WERI-Rb-1 (cell line): Measurements from ENCODE around the gene TSSK6.

Experiments
- DNase-seq: peaks from one replicate; pipeline ENCODE4 v3.0.0-alpha.2; 2020
- H3K27ac ChIP-seq: fragments of 250-450 bp; sonication (Bioruptor Pico); 2 replicates; pipeline ENCODE4 v1.5.1; 2020; ENCODE audit warnings: mild to moderate bottlenecking, moderate library complexity
- H3K27me3 ChIP-seq: fragments of 250-450 bp; sonication (Bioruptor Pico); 2 replicates; pipeline ENCODE4 v1.5.1; 2021; ENCODE audit warnings: mild to moderate bottlenecking, low read depth, moderate library complexity; ENCODE audit not compliant: insufficient read depth, severe bottlenecking
- H3K36me3 ChIP-seq: fragments of 250-450 bp; sonication (Bioruptor Pico); 2 replicates; pipeline ENCODE4 v1.5.1; 2020; ENCODE audit warnings: mild to moderate bottlenecking, moderate library complexity
- H3K4me3 ChIP-seq: 2 replicates; pipeline ENCODE4 v1.5.1; 2011; ENCODE audit warnings: low read depth, mild to moderate bottlenecking, control low read depth, low read length
- H3K9me3 ChIP-seq: fragments of 250-450 bp; sonication (Bioruptor Pico); 2 replicates; pipeline ENCODE4 v1.5.1; 2021; ENCODE audit warnings: mild to moderate bottlenecking, moderate library complexity; ENCODE audit not compliant: severe bottlenecking
- TF ChIP-seq, protein P1 (sequence below): IDR thresholded peaks from 2 replicates; pipeline ENCODE4 v1.5.1; 2011; ENCODE audit warnings: low read depth, mild to moderate bottlenecking, control low read depth, inconsistent platforms, low read length

The TSSK6 gene

DNA sequence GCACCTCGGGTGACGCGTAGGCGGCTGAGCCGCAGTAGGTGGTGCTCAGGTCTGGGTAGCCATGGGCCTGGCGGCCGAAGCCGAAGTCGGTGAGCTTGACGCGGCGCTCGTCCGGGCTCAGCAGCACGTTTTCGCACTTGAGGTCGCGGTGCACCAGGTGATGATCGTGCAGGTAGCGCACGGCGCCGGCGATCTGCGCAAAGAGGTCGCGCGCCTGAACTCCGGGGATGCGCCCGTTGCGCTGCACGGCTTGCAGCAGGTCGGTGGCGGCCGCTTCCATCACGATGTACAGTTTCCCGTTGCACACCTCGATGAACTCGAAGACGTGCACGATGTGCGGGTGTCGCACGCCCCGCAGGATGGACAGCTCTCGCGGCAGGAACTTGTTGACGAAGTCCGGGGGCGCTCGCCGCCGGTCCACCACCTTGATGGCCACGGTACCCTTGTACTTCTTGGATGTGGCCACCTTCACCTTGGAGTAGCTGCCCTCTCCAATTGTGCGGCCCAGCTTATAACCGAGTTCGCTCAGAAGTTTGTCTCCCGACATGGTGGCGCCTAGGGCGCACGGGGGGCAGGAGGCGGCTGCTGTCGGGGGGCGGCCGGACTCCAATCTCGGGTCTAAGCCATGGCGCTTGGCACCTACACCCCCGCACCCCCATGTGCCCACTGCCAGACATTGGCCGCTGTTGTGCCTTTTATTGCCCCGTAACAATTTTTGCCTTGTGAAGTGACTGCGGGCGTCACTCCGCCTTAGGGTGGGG lies at the start of gene TSSK6:
TSSK6 (minus strand) TSS at position 668 of the 761 bp plus-strand sequence; CDS start at position 547, 121 bp downstream.
- peak within 1 kb of the TSS; percentile 77 for H3K27ac ChIP-seq
- peaks cover 17% of the 10 kb centered on the region for H3K36me3 ChIP-seq
- DNase-seq: no peak
- peak within 1 kb of the TSS; percentile 72 for H3K4me3 ChIP-seq
- TF ChIP-seq, protein P1, sequence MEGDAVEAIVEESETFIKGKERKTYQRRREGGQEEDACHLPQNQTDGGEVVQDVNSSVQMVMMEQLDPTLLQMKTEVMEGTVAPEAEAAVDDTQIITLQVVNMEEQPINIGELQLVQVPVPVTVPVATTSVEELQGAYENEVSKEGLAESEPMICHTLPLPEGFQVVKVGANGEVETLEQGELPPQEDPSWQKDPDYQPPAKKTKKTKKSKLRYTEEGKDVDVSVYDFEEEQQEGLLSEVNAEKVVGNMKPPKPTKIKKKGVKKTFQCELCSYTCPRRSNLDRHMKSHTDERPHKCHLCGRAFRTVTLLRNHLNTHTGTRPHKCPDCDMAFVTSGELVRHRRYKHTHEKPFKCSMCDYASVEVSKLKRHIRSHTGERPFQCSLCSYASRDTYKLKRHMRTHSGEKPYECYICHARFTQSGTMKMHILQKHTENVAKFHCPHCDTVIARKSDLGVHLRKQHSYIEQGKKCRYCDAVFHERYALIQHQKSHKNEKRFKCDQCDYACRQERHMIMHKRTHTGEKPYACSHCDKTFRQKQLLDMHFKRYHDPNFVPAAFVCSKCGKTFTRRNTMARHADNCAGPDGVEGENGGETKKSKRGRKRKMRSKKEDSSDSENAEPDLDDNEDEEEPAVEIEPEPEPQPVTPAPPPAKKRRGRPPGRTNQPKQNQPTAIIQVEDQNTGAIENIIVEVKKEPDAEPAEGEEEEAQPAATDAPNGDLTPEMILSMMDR: no peak
- H3K27me3 ChIP-seq: no peaks in the 10 kb centered on the region
- peaks cover 4% of the 10 kb centered on the region for H3K9me3 ChIP-seq

- TF ChIP-seq, protein P1: no peak
- Histone ChIP-seq H3K4me3 (no peak overlapping the region), H3K9me3 (no peaks in the 10 kb centered on the region), H3K36me3 (peaks cover 14% of the 10 kb centered on the region), H3K27ac (no peak overlapping the region), H3K27me3 (no peaks in the 10 kb centered on the region)
- no peak for DNase-seq
Observed at GRCh38 chr19:19563348-19563848, 48.0 kb upstream of the TSSK6 start.

GRCh38 chr19:19562665-19563347 lies 47.5 kb upstream of the TSSK6 start:
- no peak overlapping the region for H3K4me3 ChIP-seq
- peaks cover 14% of the 10 kb centered on the region for H3K36me3 ChIP-seq
- DNase-seq: no peak
- H3K27ac ChIP-seq: no peak overlapping the region
- TF ChIP-seq, protein P1: peak; percentile 49
- H3K9me3 ChIP-seq: no peaks in the 10 kb centered on the region
- no peaks in the 10 kb centered on the region for H3K27me3 ChIP-seq

DNA sequence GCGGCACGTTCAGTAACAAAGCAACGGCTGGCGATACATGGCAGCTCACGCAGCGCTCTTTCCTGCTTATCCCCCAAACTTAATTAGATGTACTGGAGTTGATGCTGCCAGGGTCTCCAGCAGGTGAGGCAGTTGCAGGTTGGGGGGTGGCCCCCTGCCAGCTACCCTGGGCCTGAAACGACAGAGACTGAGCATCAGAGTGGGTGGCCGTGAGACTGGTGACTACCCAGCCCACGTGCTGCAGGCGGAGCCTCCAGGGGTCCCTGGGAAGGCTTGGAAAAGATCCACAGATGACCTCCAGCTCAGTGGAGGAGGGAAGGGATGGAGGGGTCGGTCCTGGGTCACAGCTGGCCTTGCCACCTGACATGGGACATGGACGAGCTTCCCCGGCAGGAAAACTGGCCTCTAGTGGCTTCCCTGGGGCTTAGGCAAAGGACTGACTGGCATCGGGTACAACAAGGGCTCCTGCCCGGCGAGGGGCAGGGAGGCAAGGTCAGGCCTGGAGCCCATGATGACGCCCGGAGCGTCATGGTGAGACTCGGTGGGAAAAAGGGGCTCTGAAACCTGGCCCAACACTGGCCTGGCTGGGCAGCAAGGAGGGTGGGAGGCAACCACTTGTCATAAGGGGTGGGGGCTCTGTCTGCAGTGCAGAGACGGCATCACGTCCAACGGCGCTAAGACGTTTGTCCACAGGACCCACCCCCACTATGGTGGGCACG lies 46.8 kb upstream of the TSSK6 start:
- no peaks in the 10 kb centered on the region for H3K27me3 ChIP-seq
- H3K4me3 ChIP-seq: no peak overlapping the region
- no peak overlapping the region for H3K27ac ChIP-seq
- DNase-seq: no peak
- H3K36me3 ChIP-seq: peaks cover 11% of the 10 kb centered on the region
- no peaks in the 10 kb centered on the region for H3K9me3 ChIP-seq
- TF ChIP-seq, protein P1: no peak

- TF ChIP-seq, protein P1: no peak
- H3K9me3 ChIP-seq: no peaks in the 10 kb centered on the region
- DNase-seq: no peak
- peaks cover 8% of the 10 kb centered on the region for H3K36me3 ChIP-seq
- H3K27me3 ChIP-seq: no peaks in the 10 kb centered on the region
- H3K27ac ChIP-seq: no peak overlapping the region
- H3K4me3 ChIP-seq: no peak overlapping the region
Observed at GRCh38 chr19:19559931-19560330, 44.6 kb upstream of the TSSK6 start.
